ENCODE data around the gene FOXK2.
"Not testable (repeated sequence)": the region's sequence is repeated elsewhere in the genome, so short reads cannot be mapped to it uniquely, and the experiment has no call there.

Gene FOXK2

GRCh38 chr17:82534401-82534812 is 14.9 kb downstream of the FOXK2 start:
- DNase-seq: no peak

- DNase-seq: no peak
Measured at GRCh38 chr17:82536512-82537201, 17.1 kb downstream of the FOXK2 start.

GRCh38 chr17:82537228-82537627 is 17.7 kb downstream of the FOXK2 start:
- not testable (repeated sequence) for DNase-seq

DNA sequence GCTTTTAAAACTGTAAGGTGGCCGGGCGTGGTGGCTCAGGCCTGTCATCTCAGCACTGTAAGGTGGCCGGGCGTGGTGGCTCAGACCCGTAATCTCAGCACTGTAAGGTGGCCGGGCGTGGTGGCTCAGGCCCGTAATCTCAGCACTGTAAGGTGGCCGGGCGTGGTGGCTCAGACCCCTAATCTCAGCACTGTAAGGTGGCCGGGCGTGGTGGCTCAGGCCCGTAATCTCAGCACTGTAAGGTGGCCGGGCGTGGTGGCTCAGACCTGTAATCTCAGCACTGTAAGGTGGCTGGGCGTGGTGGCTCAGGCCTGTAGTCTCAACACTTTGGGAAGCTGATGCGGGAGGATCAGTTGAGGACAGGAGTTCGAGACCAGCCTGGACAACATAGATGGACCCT is 19.5 kb downstream of the FOXK2 start:
- not testable (repeated sequence) for DNase-seq

DNA sequence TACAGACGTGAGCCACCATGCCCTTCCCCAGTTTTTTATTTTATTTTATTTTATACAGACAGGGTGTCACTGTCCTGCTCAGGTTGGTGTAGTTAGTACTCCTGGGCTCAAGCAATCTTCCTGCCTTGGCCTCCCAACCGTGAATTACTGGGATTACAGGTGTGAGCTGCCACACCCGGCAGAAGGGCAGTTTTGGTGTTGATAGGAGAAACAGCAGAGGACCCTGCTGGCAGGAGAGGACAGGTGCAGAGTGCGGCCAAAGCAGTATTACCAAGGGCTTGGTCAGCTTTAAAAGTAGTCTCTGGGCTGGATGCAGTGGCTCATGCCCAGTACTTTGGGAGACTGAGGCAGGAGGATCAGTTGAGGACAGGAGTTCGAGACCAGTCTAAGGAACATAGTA is 22.9 kb downstream of the FOXK2 start:
- no peak for DNase-seq

DNA sequence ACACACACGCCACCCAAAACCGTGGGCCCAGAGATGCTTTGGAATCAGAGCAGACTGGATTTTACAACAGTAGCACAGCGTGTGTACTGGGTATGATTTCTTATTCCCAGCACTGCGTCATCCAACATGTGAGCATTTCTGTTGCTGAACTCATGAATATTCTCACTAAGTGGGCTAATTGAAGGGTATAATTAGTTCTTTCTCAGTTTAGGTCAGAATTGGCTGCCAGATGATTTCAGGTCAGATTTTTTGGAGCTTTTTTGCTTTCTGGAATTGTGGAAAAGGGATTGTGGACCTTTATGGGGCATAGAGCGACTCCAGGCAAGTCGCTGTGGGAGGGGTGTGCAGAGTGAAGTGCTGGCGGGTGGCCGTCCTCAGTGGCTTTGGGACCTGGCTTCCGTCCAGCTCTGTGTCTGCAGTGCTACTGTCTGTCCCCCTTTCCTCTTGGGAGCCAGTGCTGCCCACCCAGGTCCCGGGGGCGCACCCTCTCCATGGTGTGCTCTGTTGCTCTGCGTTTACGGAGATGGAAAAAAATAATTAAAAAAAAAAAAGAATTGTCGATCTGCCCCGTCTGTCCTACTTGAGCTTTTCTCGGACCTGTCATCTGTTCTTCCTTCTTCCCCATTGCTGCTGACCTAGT is 25.0 kb downstream of the FOXK2 start:
- DNase-seq: no peak

DNA sequence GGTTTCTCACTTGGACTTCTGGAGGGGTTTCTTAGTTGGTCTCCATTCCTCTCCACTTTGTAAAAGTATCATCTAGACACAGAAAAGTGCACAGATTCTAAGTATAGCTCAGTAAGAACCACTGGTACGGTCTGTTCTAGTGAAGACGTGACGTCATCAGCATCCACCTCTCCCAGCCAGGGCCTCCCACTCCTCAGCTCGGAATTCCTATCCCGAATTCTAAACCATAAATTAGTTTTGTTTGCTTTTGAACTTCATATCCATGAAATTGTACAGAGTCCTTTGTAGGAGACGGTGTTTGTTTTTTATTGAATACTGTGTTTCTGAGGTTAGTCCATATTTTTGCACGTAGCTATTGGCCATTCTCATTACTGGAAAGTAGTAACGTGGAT is 25.5 kb downstream of the FOXK2 start:
- DNase-seq: no peak

DNA sequence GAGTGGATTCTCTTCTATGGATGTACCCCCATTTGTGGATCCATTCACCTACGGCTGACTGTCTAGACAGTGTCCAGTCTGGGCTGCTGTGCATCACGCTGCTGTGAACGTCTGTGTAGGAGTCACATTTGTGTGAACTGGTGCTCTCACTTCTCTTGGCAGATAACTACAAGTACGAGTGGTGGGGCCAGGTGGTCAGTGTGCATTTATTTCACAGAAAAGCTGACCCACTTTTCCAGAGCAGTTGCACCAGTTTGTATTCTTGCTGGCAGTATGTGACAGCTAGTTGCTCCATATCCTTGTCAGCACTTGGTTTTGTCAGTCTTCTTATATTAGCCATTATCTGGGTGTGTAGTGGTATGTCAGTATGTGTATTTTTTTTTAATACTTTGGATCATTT is 28.4 kb downstream of the FOXK2 start:
- no peak for DNase-seq

DNA sequence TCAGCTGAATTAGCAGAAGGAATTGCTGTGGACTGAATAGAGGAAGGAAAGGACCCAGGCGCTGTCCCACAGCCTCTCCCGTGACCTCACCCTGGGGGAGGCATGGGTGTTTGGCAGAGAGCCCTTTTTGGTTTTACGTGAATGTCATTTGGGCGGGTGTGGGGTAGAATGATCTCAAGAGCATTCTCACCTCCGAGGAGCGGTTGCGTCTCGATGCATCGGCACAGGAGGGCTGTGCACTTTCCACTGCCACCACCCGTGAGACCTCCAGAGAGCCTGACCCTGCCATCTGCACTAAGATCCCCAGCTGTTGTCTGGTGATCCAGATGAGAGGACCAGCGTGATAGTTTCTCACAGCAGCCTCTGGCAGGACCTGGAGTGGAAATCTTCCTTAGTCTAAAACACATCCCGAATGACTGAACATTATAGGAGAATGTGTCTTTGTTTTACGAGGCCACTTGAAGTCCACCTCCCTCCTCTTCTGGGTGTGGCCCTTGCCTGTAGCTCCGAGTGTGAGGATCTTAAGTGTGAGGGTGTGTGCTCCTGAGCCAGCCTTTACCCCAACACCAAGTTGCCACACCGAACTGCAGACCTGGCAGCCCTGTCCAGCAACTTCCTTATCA is 29.3 kb downstream of the FOXK2 start:
- DNase-seq: peak; percentile 65 to 81

GRCh38 chr17:82551779-82552457 is 32.4 kb downstream of the FOXK2 start:
- peak; percentile 74 to 80 for DNase-seq

DNA sequence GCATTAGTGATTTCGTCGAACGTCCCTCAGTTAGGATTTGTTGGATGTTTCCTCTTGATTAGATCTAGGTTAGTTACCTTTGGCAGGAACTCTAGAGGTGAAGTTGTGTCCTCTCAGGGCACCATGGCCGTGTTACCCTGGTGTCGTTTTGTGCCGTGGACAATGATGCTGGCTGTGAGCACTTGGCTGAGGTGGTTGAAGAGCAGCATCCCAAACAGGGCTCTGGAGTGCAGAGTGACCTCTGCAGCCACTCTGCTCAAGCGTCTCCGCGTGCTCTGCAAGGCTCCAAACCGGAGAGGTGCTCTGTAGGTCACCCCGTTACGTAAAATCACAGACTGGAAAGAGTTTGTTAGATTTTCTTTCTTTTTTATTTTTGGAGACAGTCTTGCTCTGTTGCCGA is 33.0 kb downstream of the FOXK2 start:
- DNase-seq: no peak

GRCh38 chr17:82553210-82553930 is 33.8 kb downstream of the FOXK2 start:
- no peak for DNase-seq

- DNase-seq: not testable (repeated sequence)
Measured at GRCh38 chr17:82557510-82557909, 38.0 kb downstream of the FOXK2 start.

DNA sequence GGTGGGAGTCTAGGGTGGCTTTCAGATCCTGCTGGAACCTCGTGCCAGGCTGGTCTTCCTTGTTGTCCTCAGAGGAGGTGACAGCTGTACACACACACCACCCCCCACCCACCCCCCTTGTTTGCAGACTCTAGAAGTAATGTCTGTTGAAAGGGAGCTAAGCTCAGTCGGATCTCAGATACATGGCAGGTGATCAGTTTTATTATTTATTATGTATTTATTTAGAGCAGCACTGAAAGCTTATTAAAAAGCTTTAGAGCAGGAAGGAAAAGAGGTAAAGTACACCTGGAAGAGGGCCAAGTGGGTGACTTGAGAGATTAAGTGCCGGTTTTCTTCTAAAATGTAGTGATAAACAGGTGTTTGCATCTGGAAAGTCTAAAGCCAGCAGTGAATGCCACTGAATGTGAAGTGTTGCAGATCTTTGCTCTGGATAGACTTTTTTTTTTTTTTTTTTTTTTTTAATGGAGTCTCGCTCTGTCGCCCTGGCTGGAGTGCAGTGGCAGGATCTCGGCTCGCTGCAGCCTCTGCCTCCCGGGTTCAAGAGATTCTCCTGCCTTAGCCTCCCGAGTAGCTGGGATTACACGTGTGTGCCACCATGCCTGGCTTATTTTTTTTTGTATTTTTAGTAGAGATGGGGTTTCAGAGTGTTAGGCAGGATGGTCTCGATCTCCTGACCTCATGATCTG is 40.2 kb downstream of the FOXK2 start:
- DNase-seq: no peak

GRCh38 chr17:82560252-82560642 is 40.7 kb downstream of the FOXK2 start:
- no peak for DNase-seq

GRCh38 chr17:82560802-82561428 is 41.4 kb downstream of the FOXK2 start:
- no peak for DNase-seq

DNA sequence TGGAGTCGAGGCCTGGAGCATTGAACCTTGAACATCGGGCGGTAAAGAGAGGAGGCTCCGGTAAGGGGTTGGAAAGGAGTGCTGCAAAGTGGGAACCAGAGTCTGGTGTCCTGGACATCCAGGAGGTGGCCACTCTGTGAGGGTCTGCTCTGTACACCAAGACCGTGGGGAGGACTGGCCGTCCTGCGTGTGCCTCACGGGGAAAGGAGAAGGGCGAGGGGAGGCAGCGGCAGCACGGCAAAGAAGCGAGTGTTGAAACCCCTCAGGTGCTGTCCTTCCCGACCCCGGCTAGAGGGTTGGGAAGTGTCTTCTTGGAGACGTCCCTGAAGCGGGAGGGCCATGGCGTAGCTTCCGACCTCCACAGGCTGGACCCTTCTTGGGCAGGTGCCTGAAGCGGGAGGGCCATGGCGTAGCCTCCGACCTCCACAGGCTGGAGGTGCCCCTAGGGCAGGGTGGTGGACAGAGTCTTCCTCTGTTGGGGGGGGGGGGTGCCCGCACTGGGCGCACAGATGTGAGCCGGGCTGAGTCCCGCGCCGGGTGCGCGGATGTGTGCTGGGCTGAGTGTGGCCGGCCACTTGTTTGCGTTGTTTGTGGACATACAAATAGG is 42.0 kb downstream of the FOXK2 start:
- DNase-seq: no peak

GRCh38 chr17:82562718-82563220 is 43.2 kb downstream of the FOXK2 start:
- not testable (repeated sequence) for DNase-seq

DNA sequence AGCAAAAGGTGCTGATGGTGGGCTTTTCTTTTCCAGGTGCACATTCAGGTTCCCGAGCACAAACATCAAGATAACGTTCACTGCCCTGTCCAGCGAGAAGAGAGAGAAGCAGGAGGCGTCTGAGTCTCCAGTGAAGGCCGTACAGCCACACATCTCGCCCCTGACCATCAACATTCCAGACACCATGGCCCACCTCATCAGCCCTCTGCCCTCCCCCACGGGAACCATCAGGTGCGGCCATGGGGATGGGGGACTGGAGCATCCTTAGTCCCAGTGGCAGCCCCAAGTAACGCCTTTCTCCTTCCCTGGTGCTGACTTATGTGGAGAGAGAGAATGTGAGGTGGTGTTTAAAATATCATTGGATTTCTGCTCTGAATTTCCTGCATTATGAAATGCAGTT is 43.8 kb downstream of the FOXK2 start:
- no peak for DNase-seq

DNA sequence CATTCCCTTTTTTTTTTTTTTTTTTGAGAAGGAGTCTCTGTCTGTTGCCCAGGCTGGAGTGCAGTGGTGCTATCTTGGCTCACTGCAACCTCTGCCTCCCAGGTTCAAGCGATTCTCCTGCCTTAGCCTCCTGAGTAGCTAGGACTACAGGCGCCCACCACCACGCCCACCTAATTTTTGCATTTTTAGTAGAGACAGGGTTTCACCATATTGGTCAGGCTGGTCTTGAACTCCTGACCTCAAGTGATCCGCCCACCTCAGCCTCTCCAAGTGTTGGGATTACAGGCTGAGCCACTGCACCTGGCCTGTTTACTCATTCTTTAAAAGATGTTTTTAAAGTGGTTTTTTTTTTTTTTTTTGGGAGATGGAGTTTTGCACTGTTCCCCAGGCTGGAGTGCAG is 44.2 kb downstream of the FOXK2 start:
- DNase-seq: not testable (repeated sequence)

GRCh38 chr17:82564241-82564640 is 44.7 kb downstream of the FOXK2 start:
- DNase-seq: no peak
